Heart left ventricle (tissue), 13 donors: ENCODE results near the gene GET4.

Experiments
- CTCF ChIP-seq, 12 donors: fragments of 200-600 bp; sonication (generic) in 4 of 12; IDR thresholded peaks; one replicate each; pipeline versions ENCODE4 v1.5.0 to v1.8.0; 2018 to 2022; ENCODE audit warnings: antibody characterized with exemption in 12 of 12, mild to moderate bottlenecking in 5 of 12
- POLR2A ChIP-seq, 2 donors: fragments of 450-650 bp; IDR thresholded peaks; one replicate each; pipeline ENCODE4 v1.6.1; 2017; ENCODE audit warnings: antibody characterized with exemption in 2 of 2, mild to moderate bottlenecking in 2 of 2, moderate library complexity in 2 of 2
- donor health status: ischemic (EF 13 %, LVEDD 7.1; RV severe dilation, severe dysfunction).
- donor health status: DM: no; HTN: yes; CAD: no.
- donor health status: DM: no; HTN: no; CAD: no.
- donor health status: ischemic (EF 25% LVEDD 6.9; RV normal size, moderate dysfunction).
- donor health status: ischemic (EF 25% LVEDD 5.7; RV mildly dilated, moderate dysfunction).
- donor health status: ischemic (EF 35%, LVEDD 5.7; RV mildly dilated, moderate dysfunction).
- donor health status: nonischemic (EF 11% LVEDD 7.7; RV severe dilation, severe dysfunction).
- donor health status: DM: yes; HTN: yes; CAD: no.
- donor health status: PGD.
- donor health status: ischemic (EF 29% LVEDD 5.4; RV normal size, mild dysfunction).
- donor health status: nonischemic (EF 23%, LVEDD 6.1; RV moderate dilation, normal function).

- TF ChIP-seq CTCF (IDR thresholded peaks at IDR 0.05) = peak in 2 of 12 donors; percentile 5 to 25
- TF ChIP-seq POLR2A (IDR thresholded peaks at IDR 0.05) = no peak
Observed at GRCh38 chr7:832167-832967, 44.0 kb upstream of the GET4 start, which contains the start of gene SUN1.
